HEK293 (cell line): ENCODE measurements around the gene MEGF9.

Source experiments
- MYNN ChIP-seq: fragments of 450-650 bp; formaldehyde crosslinking; IDR thresholded peaks from 2 replicates; pipeline ENCODE4 v1.5.1; 2016; ENCODE audit warnings: missing biosample characterization, missing genetic modification characterization, borderline replicate concordance
- ZNF184 ChIP-seq: fragments of 450-650 bp; IDR thresholded peaks from 2 replicates; pipeline ENCODE4 v1.5.1; 2018; ENCODE audit warnings: missing biosample characterization, mild to moderate bottlenecking, missing genetic modification characterization
- ZNF335 ChIP-seq: fragments of 450-650 bp; formaldehyde crosslinking; conservative IDR thresholded peaks from 2 replicates; pipeline ENCODE4 v1.5.1; 2016; ENCODE audit warnings: missing biosample characterization, missing genetic modification characterization
- ZNF48 ChIP-seq: fragments of 450-650 bp; formaldehyde crosslinking; IDR thresholded peaks from 2 replicates; pipeline ENCODE4 v1.5.1; 2016; ENCODE audit warnings: missing biosample characterization, missing genetic modification characterization
- ZNF624 ChIP-seq: fragments of 450-650 bp; formaldehyde crosslinking; IDR thresholded peaks from 2 replicates; pipeline ENCODE4 v1.5.1; 2017; ENCODE audit warnings: missing biosample characterization, missing genetic modification characterization
- TF ChIP-seq, protein P1 (sequence below): fragments of 450-650 bp; formaldehyde crosslinking; IDR thresholded peaks from 2 replicates; pipeline ENCODE4 v1.5.1; 2016; ENCODE audit warnings: missing biosample characterization, missing genetic modification characterization
- TF ChIP-seq, protein P2 (sequence below): fragments of 450-650 bp; formaldehyde crosslinking; IDR thresholded peaks from 2 replicates; pipeline ENCODE4 v1.5.1; 2016; ENCODE audit warnings: missing biosample characterization, missing genetic modification characterization
- TF ChIP-seq, protein P3 (sequence below): fragments of 450-650 bp; formaldehyde crosslinking; IDR thresholded peaks from 2 replicates; pipeline ENCODE4 v1.5.1; 2016; ENCODE audit warnings: missing biosample characterization, missing genetic modification characterization
- TF ChIP-seq, protein P4 (sequence below): fragments of 450-650 bp; formaldehyde crosslinking; IDR thresholded peaks from 2 replicates; pipeline ENCODE4 v1.5.1; 2016; ENCODE audit warnings: missing biosample characterization, missing genetic modification characterization

DNA sequence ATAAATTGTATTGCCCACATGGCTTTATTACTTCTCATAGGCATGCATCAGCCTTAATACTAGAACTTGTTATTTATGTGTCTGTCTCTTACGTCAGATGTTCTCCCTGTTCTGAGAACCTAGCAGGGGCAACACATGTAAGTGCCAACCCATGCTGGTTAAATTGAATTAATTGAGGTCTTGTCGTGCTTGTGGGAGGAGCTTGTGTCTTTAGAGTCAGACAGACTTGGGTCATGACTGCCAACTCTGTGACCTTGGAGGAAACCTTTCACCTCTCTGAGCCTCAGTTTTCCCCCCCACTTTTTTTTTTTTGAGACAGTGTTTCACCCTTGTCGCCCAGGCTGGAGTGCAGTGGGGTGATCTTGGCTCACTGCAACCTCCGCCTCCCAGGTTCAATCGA is 2.2 kb upstream of the MEGF9 start:
- TF ChIP-seq, protein P1, sequence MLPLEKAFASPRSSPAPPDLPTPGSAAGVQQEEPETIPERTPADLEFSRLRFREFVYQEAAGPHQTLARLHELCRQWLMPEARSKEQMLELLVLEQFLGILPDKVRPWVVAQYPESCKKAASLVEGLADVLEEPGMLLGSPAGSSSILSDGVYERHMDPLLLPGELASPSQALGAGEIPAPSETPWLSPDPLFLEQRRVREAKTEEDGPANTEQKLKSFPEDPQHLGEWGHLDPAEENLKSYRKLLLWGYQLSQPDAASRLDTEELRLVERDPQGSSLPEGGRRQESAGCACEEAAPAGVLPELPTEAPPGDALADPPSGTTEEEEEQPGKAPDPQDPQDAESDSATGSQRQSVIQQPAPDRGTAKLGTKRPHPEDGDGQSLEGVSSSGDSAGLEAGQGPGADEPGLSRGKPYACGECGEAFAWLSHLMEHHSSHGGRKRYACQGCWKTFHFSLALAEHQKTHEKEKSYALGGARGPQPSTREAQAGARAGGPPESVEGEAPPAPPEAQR (tag by site-specific recombination) = no peak
- TF ChIP-seq, protein P2, sequence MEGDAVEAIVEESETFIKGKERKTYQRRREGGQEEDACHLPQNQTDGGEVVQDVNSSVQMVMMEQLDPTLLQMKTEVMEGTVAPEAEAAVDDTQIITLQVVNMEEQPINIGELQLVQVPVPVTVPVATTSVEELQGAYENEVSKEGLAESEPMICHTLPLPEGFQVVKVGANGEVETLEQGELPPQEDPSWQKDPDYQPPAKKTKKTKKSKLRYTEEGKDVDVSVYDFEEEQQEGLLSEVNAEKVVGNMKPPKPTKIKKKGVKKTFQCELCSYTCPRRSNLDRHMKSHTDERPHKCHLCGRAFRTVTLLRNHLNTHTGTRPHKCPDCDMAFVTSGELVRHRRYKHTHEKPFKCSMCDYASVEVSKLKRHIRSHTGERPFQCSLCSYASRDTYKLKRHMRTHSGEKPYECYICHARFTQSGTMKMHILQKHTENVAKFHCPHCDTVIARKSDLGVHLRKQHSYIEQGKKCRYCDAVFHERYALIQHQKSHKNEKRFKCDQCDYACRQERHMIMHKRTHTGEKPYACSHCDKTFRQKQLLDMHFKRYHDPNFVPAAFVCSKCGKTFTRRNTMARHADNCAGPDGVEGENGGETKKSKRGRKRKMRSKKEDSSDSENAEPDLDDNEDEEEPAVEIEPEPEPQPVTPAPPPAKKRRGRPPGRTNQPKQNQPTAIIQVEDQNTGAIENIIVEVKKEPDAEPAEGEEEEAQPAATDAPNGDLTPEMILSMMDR (tag by site-specific recombination) = no peak
- TF ChIP-seq, protein P3, sequence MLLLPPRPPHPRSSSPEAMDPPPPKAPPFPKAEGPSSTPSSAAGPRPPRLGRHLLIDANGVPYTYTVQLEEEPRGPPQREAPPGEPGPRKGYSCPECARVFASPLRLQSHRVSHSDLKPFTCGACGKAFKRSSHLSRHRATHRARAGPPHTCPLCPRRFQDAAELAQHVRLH = no peak
- TF ChIP-seq ZNF184 (tag by site-specific recombination) = no peak
- TF ChIP-seq ZNF48 (tag by site-specific recombination) = no peak
- no peak for TF ChIP-seq ZNF335
- TF ChIP-seq, protein P4, sequence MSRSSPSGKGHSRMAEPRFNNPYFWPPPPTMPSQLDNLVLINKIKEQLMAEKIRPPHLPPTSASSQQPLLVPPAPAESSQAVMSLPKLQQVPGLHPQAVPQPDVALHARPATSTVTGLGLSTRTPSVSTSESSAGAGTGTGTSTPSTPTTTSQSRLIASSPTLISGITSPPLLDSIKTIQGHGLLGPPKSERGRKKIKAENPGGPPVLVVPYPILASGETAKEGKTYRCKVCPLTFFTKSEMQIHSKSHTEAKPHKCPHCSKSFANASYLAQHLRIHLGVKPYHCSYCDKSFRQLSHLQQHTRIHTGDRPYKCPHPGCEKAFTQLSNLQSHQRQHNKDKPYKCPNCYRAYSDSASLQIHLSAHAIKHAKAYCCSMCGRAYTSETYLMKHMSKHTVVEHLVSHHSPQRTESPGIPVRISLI (tag by site-specific recombination) = no peak
- no peak for TF ChIP-seq MYNN
- TF ChIP-seq ZNF624 = no peak
